GM18868 (cell line): ENCODE measurements around the gene SIX2.

Source experiments
- ATAC-seq: cut with Tn5 transposase; IDR thresholded peaks from one replicate; pipeline ENCODE4 v1.9.1; 2021; ENCODE audit warnings: mild to moderate bottlenecking, moderate library complexity; ENCODE audit not compliant: unreplicated experiment

SIX2 gene

DNA sequence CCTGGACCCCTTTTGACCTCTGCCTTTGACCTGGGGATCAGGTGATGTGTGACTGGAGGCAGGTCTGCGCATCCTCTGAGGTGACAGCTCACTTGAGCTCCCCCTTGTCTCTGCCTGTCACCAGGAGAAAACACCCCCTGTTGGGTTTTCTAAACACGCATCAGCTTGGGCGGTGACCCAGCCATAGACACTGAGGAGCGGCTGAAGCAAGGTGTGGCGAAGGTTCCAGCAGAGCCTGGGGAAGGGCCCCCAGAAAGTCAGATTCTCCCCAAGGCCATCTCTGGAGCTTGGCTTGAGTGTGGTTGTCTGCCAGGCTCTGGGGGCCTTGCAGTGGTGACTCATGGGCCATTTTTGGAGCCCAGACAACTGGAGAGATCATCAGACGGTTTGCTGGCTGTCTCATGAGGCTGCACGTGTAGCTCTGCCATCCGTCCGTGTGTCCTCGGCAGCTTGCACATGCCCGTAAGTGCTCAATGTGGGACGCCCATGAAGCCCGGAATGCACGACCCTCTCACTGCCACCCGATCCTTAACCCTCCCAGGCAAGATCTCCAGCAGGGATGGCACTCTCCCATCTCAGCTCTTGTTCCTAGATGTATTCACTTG, 38.3 kb downstream of the SIX2 start:
- no peak for ATAC-seq

DNA sequence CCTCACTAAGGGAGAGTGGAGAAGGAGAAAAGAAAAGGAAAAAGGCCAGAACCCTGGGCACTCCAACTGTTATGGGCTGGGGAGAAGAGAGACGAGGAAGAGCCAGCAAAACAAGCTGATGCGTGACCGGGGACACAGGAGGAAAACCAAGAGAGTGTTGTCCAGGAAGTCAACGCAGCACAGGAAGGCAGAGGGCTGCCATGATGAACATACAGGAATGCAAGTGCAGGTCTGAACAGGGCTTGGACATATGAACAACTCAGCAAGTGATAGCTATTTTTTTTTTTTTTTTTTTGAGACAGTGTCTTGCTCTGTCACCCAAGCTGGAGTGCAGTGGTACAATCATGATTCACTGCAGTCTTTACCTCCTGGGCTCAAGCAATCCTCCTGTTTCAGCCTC, 39.3 kb downstream of the SIX2 start:
- ATAC-seq, result no peak

- no peak for ATAC-seq
Observed at GRCh38 chr2:44967727-44968432, 41.4 kb downstream of the SIX2 start.

DNA sequence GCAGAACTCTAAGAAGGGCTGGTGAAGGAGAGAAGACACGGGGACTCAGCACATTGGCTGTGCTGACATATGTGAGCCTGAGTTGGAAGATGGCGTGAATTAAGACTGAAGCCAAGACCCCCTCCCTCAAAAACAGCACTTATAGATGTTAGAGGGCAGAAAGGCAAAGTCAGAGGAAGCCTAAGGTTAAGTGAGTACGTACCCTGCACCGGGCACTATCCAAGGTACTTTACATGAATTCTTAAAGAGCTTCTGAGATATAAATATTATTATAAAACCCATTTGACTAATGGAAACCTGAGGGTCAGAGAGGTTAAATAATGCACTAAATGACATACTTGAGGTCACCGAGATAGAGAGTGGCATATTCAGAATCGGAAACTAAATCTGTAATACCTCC, 42.2 kb downstream of the SIX2 start:
- no peak for ATAC-seq

DNA sequence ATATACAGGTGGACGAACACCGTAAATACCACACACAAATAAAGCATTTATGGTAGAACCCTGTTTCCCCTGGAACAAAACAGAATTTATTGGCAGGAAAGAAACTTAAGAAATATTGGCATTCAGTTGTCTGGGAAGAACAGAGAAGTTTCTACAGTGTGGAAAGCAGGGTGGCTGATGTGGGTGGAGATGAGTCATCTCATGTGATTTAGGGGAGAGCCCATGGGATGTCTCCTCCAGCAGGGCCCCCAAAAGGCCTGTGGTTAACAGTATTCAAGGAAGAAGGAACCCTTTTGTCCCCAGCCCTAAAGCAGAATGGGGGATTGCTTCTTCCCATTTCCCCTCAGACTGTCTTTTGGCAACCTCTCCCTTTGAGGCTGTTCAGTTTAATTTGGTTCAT, 43.6 kb downstream of the SIX2 start:
- ATAC-seq, result no peak

DNA sequence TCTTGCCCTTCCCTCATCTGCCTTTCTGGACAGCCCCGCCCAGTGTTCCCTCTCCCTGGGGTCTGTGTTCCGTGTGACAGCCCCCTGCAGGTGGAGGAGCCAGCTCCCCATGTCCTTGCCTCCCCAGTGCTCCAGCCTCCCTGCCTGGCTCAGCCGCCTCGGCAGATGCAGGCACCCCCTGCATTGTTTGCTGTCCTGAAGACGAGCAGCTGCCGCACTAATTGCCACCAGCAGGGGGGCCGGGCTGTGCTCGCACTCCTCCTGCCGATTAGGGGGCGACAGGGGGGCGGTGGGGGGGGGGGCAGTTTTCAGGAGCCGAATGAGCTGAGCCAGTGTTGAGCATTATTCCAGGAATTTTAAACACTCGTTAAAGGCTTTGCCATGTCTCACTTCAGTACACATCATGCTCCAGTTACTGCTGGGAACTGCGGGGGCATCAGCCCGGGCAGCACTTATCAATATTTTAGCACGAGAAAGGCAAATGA, 44.5 kb downstream of the SIX2 start:
- ATAC-seq, result no peak

GRCh38 chr2:44962176-44962695, 47.0 kb downstream of the SIX2 start:
- ATAC-seq, result no peak

GRCh38 chr2:44960871-44961270, 48.4 kb downstream of the SIX2 start:
- no peak for ATAC-seq

DNA sequence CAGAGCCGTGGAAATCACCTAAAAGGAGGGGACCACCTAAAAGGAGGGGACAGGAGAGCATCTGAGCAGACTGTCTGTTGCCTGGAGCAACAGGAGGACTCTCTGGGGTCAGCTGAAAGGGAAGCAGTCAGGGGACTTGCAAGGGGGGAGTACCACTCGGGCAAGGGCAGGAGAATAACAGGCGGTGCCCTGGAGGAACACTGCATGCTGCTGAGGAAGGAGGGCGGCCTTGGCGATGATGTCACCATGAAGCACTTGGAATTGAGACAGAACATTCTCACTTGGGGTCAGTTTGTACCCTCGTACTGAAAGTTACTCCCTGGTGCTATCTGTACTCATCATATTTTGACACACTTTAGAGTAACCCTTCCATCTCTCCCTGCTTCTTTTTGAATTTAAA, 49.4 kb downstream of the SIX2 start:
- no peak for ATAC-seq

GRCh38 chr2:44957656-44958327, 51.5 kb downstream of the SIX2 start:
- ATAC-seq, result no peak

DNA sequence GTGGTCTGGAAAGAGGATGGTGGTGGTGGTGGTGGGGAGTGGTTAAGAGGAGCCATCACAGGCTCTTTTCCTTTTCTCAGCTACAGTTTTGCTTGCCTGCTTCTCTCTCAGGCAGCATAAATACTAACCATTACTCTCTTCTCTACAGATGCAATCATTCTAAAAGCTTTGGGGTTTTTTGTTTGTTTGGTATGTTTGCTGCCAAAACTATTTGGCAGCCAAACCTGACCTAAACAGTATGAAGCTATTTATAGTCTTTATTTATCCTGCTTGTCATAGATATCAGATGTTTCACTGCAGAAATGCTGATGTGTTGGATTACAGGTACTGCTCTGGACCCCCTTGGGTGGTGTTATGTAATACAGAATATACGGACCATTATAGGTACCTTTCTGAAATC, 52.4 kb downstream of the SIX2 start:
- no peak for ATAC-seq

DNA sequence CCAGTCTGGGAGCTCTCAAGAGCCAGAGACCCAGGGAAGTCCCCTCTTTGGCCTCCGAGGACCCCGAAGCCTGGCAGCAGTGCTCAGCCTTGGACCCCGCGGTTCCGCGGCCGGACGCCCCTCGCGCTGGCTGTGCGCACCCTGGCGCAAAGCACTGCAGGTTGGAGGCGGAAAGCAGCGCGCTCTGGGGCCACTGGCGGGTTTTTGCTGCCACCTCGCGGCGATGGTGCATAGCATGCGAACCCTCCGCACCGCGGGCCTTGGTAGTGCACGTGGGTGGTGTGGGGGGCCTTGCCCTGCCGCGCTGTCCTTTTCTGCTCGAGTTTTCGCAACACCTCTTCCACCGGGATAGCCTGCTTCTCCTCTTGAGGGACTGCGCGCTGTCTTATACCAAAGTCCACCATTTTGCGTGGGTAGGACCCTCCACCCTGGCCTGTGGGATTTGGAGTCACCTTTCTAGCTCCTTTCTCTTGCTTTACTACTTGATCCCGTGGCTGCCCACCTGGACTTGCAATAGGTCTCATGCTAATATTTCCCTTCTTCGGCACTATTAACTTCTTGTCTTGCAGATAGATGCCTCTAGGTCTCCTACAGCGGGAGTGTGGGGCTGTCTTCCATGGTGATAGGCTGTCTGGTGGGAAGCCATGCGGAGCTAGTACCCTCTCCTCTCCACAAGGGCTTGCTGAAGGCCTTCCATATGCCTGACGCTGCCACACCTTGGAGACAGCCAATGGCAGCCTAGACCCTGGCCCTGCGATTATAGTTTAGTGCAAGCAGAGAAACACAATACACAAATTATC, 53.5 kb downstream of the SIX2 start:
- ATAC-seq, result peak; percentile 66
